Lower leg skin (tissue), 4 donors: Measurements from ENCODE around the gene INSYN2B. TPM values are rescaled to one million over a fixed set of nuclear protein-coding genes. Genes with fewer than 3 reads are reported as not detected.
"Not testable (repeated sequence)": the region's sequence is repeated elsewhere in the genome, so short reads cannot be mapped to it uniquely, and the experiment has no call there.

ENCODE experiments used
- DNase-seq, 2 donors: peaks; one replicate each; pipeline ENCODE4 v3.0.0-alpha.2; 2019; ENCODE audit warnings: low spot score in 2 of 2
- H3K4me3 ChIP-seq: fragments of 200-600 bp; sonication (generic); 2 replicates; pipeline ENCODE4 v1.5.1; 2017; ENCODE audit warnings: mild to moderate bottlenecking, low read depth; ENCODE audit not compliant: poor library complexity, severe bottlenecking
- CTCF ChIP-seq, 3 donors: fragments of 450-650 bp; IDR thresholded peaks; one replicate each; pipeline ENCODE4 v1.5.1; 2016; ENCODE audit warnings: antibody characterized with exemption in 3 of 3, mild to moderate bottlenecking in 3 of 3, moderate library complexity in 2 of 3
- POLR2A ChIP-seq, 2 donors: fragments of 450-650 bp; IDR thresholded peaks; one replicate each; pipeline ENCODE4 v1.6.1; 2016 to 2017; ENCODE audit warnings: antibody characterized with exemption in 2 of 2, mild to moderate bottlenecking in 1 of 2, moderate library complexity in 1 of 2
- WGBS, 2 donors: methylation state at CpG; one replicate each; pipeline ENCODE4 v1.1.5; 2018; 5-methylcytosine and 5-hydroxymethylcytosine counted together
- intact Hi-C: fragments of 100-400 bp; cut with DNase I; formaldehyde crosslinking; loops from one replicate; pipeline ENCODE4 v1.15.0; 2023; ENCODE audit warnings: low total_unique reads
- total RNA-seq, 4 donors: library from RNA; depleted of rRNA; stranded (reverse); fragments of >200 nt; gene quantifications; one replicate each; pipeline ENCODE4 v1.1.0, GENCODE V29; 2016

The INSYN2B gene
- total RNA-seq, 4 donors from 2014 or later = 0.15 to 2.0 (median 0.82) TPM

- no peak for DNase-seq
- intact Hi-C loops = no loop called here
- TF ChIP-seq CTCF (IDR thresholded peaks at IDR 0.05) (no peak), POLR2A (IDR thresholded peaks at IDR 0.05) (no peak)
- WGBS, 2 donors = 88 to 90% methylated on average over 3 of the region's 3 CpGs
- no peak overlapping the region for H3K4me3 ChIP-seq
Measured at GRCh38 chr5:169838688-169839087, 141.6 kb downstream of the INSYN2B start.

- intact Hi-C loops = no loop called here
- no peak for DNase-seq
- TF ChIP-seq CTCF (IDR thresholded peaks at IDR 0.05) (no peak), POLR2A (IDR thresholded peaks at IDR 0.05) (no peak)
- H3K4me3 ChIP-seq = no peak overlapping the region
Measured at GRCh38 chr5:169837686-169838085, 142.6 kb downstream of the INSYN2B start.

GRCh38 chr5:169836835-169837536 lies 143.3 kb downstream of the INSYN2B start:
- no peak for DNase-seq
- no peak for TF ChIP-seq CTCF (IDR thresholded peaks at IDR 0.05)
- TF ChIP-seq POLR2A (IDR thresholded peaks at IDR 0.05) = no peak
- intact Hi-C loops = no loop called here
- 43 to 56% methylated on average over 3 of the region's 3 CpGs for WGBS, 2 donors
- H3K4me3 ChIP-seq = no peak overlapping the region

GRCh38 chr5:169834540-169834939 lies 145.8 kb downstream of the INSYN2B start:
- H3K4me3 ChIP-seq, DNase-seq, intact Hi-C loops: not testable (repeated sequence)
- WGBS, 2 donors = 70 to 85% methylated on average over 1 of the region's 1 CpG

GRCh38 chr5:169833681-169834292 lies 146.5 kb downstream of the INSYN2B start:
- 82 to 98% methylated on average over 2 of the region's 2 CpGs for WGBS, 2 donors
- DNase-seq, H3K4me3 ChIP-seq, intact Hi-C loops: not testable (repeated sequence)

- H3K4me3 ChIP-seq = no peak overlapping the region
- no peak for TF ChIP-seq POLR2A (IDR thresholded peaks at IDR 0.05)
- no peak for TF ChIP-seq CTCF (IDR thresholded peaks at IDR 0.05)
- DNase-seq = no peak
- intact Hi-C loops = no loop called here
Measured at GRCh38 chr5:169832845-169833244, 147.4 kb downstream of the INSYN2B start.

- H3K4me3 ChIP-seq = no peak overlapping the region
- intact Hi-C loops = no loop called here
- 82 to 89% methylated on average over 3 of the region's 3 CpGs for WGBS, 2 donors
- TF ChIP-seq POLR2A (IDR thresholded peaks at IDR 0.05) = no peak
- DNase-seq = no peak
Measured at GRCh38 chr5:169832304-169832703, 148.0 kb downstream of the INSYN2B start.
